BE2C (cell line): ENCODE results near the gene LRFN2.

Source experiments
- DNase-seq: peaks from one replicate; pipeline ENCODE4 v3.0.0-alpha.2; 2020
- H3K27me3 ChIP-seq: fragments of 250-450 bp; sonication (Bioruptor Pico); 2 replicates; pipeline ENCODE4 v1.5.1; 2020; ENCODE audit warnings: mild to moderate bottlenecking
- H3K36me3 ChIP-seq: fragments of 250-450 bp; sonication (Bioruptor Pico); 2 replicates; pipeline ENCODE4 v1.5.1; 2020; ENCODE audit warnings: mild to moderate bottlenecking
- H3K4me1 ChIP-seq: fragments of 250-450 bp; sonication (Bioruptor Pico); 2 replicates; pipeline ENCODE4 v1.5.1; 2020
- H3K4me3 ChIP-seq: 2 replicates; pipeline ENCODE4 v1.5.1; 2011; ENCODE audit warnings: low read depth, low read length
- H3K9me3 ChIP-seq: fragments of 250-450 bp; sonication (Bioruptor Pico); 2 replicates; pipeline ENCODE4 v1.5.1; 2020
- TF ChIP-seq, protein P1 (sequence below): IDR thresholded peaks from 2 replicates; pipeline ENCODE4 v1.5.1; 2012; ENCODE audit warnings: mild to moderate bottlenecking, low read depth, low read length

The LRFN2 gene

DNA sequence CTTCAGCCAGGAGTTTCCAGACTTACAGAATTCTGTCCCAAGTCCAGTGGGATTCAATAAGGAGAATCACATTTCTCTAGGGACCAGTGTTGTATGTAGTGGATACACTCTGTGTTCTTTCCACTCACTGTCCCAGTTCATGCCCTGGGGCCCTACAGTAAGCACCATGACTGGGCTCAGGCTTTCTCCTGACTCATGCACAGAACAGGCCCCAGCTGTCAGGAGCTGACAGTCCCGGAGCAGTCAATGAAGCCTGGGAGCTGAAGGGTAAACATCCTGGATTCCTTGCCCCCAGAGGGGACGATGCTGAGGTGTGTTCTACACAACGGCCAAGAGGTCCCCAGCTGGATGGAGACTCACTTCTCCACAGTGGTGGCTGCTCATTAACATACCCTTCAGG, 40.2 kb upstream of the LRFN2 start:
- TF ChIP-seq, protein P1, sequence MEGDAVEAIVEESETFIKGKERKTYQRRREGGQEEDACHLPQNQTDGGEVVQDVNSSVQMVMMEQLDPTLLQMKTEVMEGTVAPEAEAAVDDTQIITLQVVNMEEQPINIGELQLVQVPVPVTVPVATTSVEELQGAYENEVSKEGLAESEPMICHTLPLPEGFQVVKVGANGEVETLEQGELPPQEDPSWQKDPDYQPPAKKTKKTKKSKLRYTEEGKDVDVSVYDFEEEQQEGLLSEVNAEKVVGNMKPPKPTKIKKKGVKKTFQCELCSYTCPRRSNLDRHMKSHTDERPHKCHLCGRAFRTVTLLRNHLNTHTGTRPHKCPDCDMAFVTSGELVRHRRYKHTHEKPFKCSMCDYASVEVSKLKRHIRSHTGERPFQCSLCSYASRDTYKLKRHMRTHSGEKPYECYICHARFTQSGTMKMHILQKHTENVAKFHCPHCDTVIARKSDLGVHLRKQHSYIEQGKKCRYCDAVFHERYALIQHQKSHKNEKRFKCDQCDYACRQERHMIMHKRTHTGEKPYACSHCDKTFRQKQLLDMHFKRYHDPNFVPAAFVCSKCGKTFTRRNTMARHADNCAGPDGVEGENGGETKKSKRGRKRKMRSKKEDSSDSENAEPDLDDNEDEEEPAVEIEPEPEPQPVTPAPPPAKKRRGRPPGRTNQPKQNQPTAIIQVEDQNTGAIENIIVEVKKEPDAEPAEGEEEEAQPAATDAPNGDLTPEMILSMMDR: no peak
- no peaks in the 10 kb centered on the region for H3K27me3 ChIP-seq
- peaks cover 24% of the 10 kb centered on the region for H3K4me1 ChIP-seq
- no peak overlapping the region for H3K4me3 ChIP-seq
- H3K9me3 ChIP-seq: peaks cover 4% of the 10 kb centered on the region; the same call in 1 of the 2 replicates
- DNase-seq: peak; percentile 79
- no peaks in the 10 kb centered on the region for H3K36me3 ChIP-seq

- Histone ChIP-seq H3K9me3 (peaks cover 4% of the 10 kb centered on the region; the same call in 1 of the 2 replicates), H3K36me3 (no peaks in the 10 kb centered on the region), H3K27me3 (no peaks in the 10 kb centered on the region), H3K4me3 (no peak overlapping the region), H3K4me1 (peaks cover 19% of the 10 kb centered on the region)
- DNase-seq: no peak
- TF ChIP-seq, protein P1: no peak
These were observed 39.7 kb upstream of the LRFN2 start for GRCh38 chr6:40626886-40627285.

DNA sequence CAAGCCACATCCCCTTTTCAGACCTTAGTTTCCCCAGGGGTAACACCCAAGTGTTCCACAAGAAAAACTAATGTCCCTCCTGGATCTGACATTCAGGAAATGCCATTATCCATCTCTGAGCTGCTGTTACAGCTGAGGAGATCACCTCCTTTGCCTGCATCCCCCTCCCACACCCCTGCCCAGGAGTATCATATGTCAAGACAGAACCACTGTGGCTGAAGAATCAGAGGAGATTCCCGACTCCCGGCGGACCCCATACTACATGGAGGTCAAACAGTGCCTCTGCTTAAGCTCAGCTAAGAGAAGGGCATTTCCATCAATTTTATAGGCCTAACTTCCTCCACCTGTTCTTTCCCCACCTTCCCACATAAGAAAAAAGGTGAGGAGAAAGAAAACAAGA, 36.8 kb upstream of the LRFN2 start:
- H3K4me1 ChIP-seq: peaks cover 9% of the 10 kb centered on the region; the same call in 1 of the 2 replicates
- no peaks in the 10 kb centered on the region for H3K36me3 ChIP-seq
- DNase-seq: no peak
- peaks cover 4% of the 10 kb centered on the region; the same call in 1 of the 2 replicates for H3K9me3 ChIP-seq
- H3K4me3 ChIP-seq: no peak overlapping the region
- H3K27me3 ChIP-seq: no peaks in the 10 kb centered on the region
- TF ChIP-seq, protein P1: no peak

GRCh38 chr6:40623178-40623577, 36.0 kb upstream of the LRFN2 start:
- TF ChIP-seq, protein P1: no peak
- H3K4me1 ChIP-seq: peaks cover 9% of the 10 kb centered on the region; the same call in 1 of the 2 replicates
- DNase-seq: no peak
- H3K4me3 ChIP-seq: no peak overlapping the region
- H3K36me3 ChIP-seq: no peaks in the 10 kb centered on the region
- peaks cover 4% of the 10 kb centered on the region; the same call in 1 of the 2 replicates for H3K9me3 ChIP-seq
- H3K27me3 ChIP-seq: no peaks in the 10 kb centered on the region

GRCh38 chr6:40620574-40621240, 33.5 kb upstream of the LRFN2 start:
- no peak for DNase-seq
- TF ChIP-seq, protein P1: no peak
- Histone ChIP-seq H3K9me3 (no peaks in the 10 kb centered on the region), H3K4me1 (peaks cover 4% of the 10 kb centered on the region; the same call in 1 of the 2 replicates), H3K36me3 (no peaks in the 10 kb centered on the region), H3K27me3 (no peaks in the 10 kb centered on the region), H3K4me3 (no peak overlapping the region)

- H3K36me3 ChIP-seq: no peaks in the 10 kb centered on the region
- no peak overlapping the region for H3K4me3 ChIP-seq
- DNase-seq: no peak
- H3K4me1 ChIP-seq: peaks cover 4% of the 10 kb centered on the region; the same call in 1 of the 2 replicates
- no peaks in the 10 kb centered on the region for H3K27me3 ChIP-seq
- TF ChIP-seq, protein P1: no peak
- no peaks in the 10 kb centered on the region for H3K9me3 ChIP-seq
These were observed 27.5 kb upstream of the LRFN2 start for GRCh38 chr6:40614671-40615070.
